SK-N-SH (cell line): Measurements from ENCODE around the gene SLAMF7. TPM values are rescaled to one million over a fixed set of nuclear protein-coding genes. Genes with fewer than 3 reads are reported as not detected.

Experiments used
- CTCF ChIA-PET: fragments of 300-600, 350-600 bp; formaldehyde crosslinking; extraction: SDS; loops from one replicate; lab custom pipeline; 2021; lab: Yijun Ruan, JAX
- POLR2A ChIA-PET: fragments of 350-600 bp; sonication (Branson Sonifier 250); formaldehyde crosslinking; extraction: SDS; loops from one replicate; lab custom pipeline; 2020; ENCODE audit warnings: antibody characterized with exemption, inconsistent platforms; lab: Yijun Ruan, JAX
- DNase-seq: peaks from one replicate; pipeline ENCODE4 v3.0.0; 2012
- H2AFZ ChIP-seq: fragments of 200-600 bp; sonication (generic); 2 replicates; pipeline ENCODE4 v1.8.1; 2016; ENCODE audit warnings: antibody characterized with exemption, mild to moderate bottlenecking, low read depth
- H3F3A ChIP-seq: fragments of 200-600 bp; sonication (generic); replicated peaks from 2 replicates; pipeline ENCODE3; 2016; ENCODE audit warnings: antibody characterized with exemption, mild to moderate bottlenecking; ENCODE audit not compliant: insufficient read depth
- H3K27ac ChIP-seq, 2 experiments: fragments of 200-500 bp in 1 of 2; fragments of 200-600 bp in 1 of 2; sonication (Bioruptor generic) in 1 of 2; sonication (generic), shearing (Covaris generic) in 1 of 2; 2 replicates each; pipeline versions ENCODE4 v1.5.1 to v1.6.1; 2014 to 2016; ENCODE audit warnings: low read depth in 2 of 2, inconsistent platforms in 1 of 2, low read length in 1 of 2, mild to moderate bottlenecking in 1 of 2, mixed read lengths in 1 of 2
- H3K27me3 ChIP-seq: fragments of 200-600 bp; sonication (generic), shearing (Covaris generic); 2 replicates; pipeline ENCODE4 v1.6.1; 2016; ENCODE audit warnings: mixed run types; ENCODE audit not compliant: insufficient read depth
- H3K36me3 ChIP-seq, 2 experiments: fragments of 200-500 bp in 1 of 2; fragments of 200-600 bp in 1 of 2; sonication (Bioruptor generic) in 1 of 2; sonication (generic) in 1 of 2; replicated peaks in 1 of 2; 2 replicates each; pipeline versions ENCODE3 to v1.5.1; 2014 to 2016; ENCODE audit warnings: low read length in 1 of 2, mild to moderate bottlenecking in 1 of 2; ENCODE audit not compliant: insufficient read depth in 2 of 2, control insufficient read depth in 1 of 2
- H3K4me1 ChIP-seq, 2 experiments: fragments of 200-500 bp in 1 of 2; fragments of 200-600 bp in 1 of 2; sonication (Bioruptor generic) in 1 of 2; sonication (generic), shearing (Covaris generic) in 1 of 2; 2 replicates each; pipeline versions ENCODE4 v1.5.1 to v1.6.1; 2014 to 2016; ENCODE audit warnings: low read depth in 1 of 2, low read length in 1 of 2, mixed run types in 1 of 2; ENCODE audit not compliant: insufficient read depth in 2 of 2, control insufficient read depth in 1 of 2
- H3K4me2 ChIP-seq: fragments of 200-600 bp; sonication (generic), shearing (Covaris generic); 2 replicates; pipeline ENCODE4 v1.6.1; 2017; ENCODE audit warnings: mixed run types
- H3K4me3 ChIP-seq, 2 experiments: fragments of 200-500 bp in 1 of 2; fragments of 200-600 bp in 1 of 2; sonication (Bioruptor generic) in 1 of 2; sonication (generic), shearing (Covaris generic) in 1 of 2; 2 replicates each; pipeline versions ENCODE4 v1.5.1 to v1.8.1; 2014 to 2016; ENCODE audit warnings: low read depth in 2 of 2, inconsistent platforms in 1 of 2, low read length in 1 of 2, mild to moderate bottlenecking in 1 of 2, mixed read lengths in 1 of 2, moderate library complexity in 1 of 2
- H3K79me2 ChIP-seq: fragments of 200-600 bp; sonication (generic); 2 replicates; pipeline ENCODE4 v1.8.1; 2017; ENCODE audit warnings: mild to moderate bottlenecking; ENCODE audit not compliant: insufficient read depth
- H3K9ac ChIP-seq: fragments of 200-600 bp; sonication (generic); 2 replicates; pipeline ENCODE4 v1.6.1; 2017; ENCODE audit warnings: mixed run types
- H3K9me2 ChIP-seq: fragments of 200-600 bp; sonication (generic); 2 replicates; pipeline ENCODE4 v1.6.1; 2017; ENCODE audit warnings: mixed run types
- H3K9me3 ChIP-seq: fragments of 200-600 bp; sonication (generic); 2 replicates; pipeline ENCODE4 v1.6.1; 2017; ENCODE audit warnings: mixed run types, mild to moderate bottlenecking, moderate library complexity
- H4K20me1 ChIP-seq: fragments of 200-600 bp; sonication (generic); 2 replicates; pipeline ENCODE4 v1.6.1; 2017; ENCODE audit warnings: mild to moderate bottlenecking, mixed run types; ENCODE audit not compliant: insufficient read depth
- CHD2 ChIP-seq: fragments of 150-350 bp; IDR thresholded peaks from 2 replicates; pipeline ENCODE4 v1.6.1; 2018; ENCODE audit warnings: low read length; ENCODE audit not compliant: partially characterized antibody
- EP300 ChIP-seq, 2 experiments: IDR thresholded peaks; 2 replicates each; pipeline versions ENCODE4 v1.4.0 to v1.6.1; 2012; ENCODE audit warnings: borderline replicate concordance in 1 of 2, low read depth in 1 of 2, low read length in 1 of 2
- EZH2phosphoT487 ChIP-seq: fragments of 200-600 bp; sonication (generic); IDR thresholded peaks from 2 replicates; pipeline ENCODE4 v1.6.1; 2017; ENCODE audit warnings: low read depth, mixed run types, mild to moderate bottlenecking, antibody characterized with exemption, moderate library complexity, borderline replicate concordance
- FOXM1 ChIP-seq: IDR thresholded peaks from 2 replicates; pipeline ENCODE4 v1.4.0; 2012; ENCODE audit warnings: low read depth, mild to moderate bottlenecking
- GABPA ChIP-seq: IDR thresholded peaks from 2 replicates; pipeline ENCODE4 v1.4.0; 2012; ENCODE audit warnings: low read depth, mild to moderate bottlenecking
- GATA2 ChIP-seq: sonication (generic); formaldehyde crosslinking; IDR thresholded peaks from 2 replicates; pipeline ENCODE4 v1.5.0; 2020; ENCODE audit warnings: mild to moderate bottlenecking, missing genetic modification reagents
- JUND ChIP-seq: IDR thresholded peaks from 2 replicates; pipeline ENCODE4 v1.4.0; 2012
- MXI1 ChIP-seq: IDR thresholded peaks from 2 replicates; pipeline ENCODE4 v1.6.1; 2012; ENCODE audit warnings: mild to moderate bottlenecking, low read depth, low read length, improper control_type of control experiment
- NFIC ChIP-seq: IDR thresholded peaks from 2 replicates; pipeline ENCODE4 v1.4.0; 2012; ENCODE audit warnings: borderline replicate concordance
- RCOR1 ChIP-seq: fragments of 150-350 bp; IDR thresholded peaks from 2 replicates; pipeline ENCODE4 v1.6.1; 2017; ENCODE audit warnings: antibody characterized with exemption, low read length
- REST ChIP-seq: IDR thresholded peaks from 2 replicates; pipeline ENCODE4 v1.6.1; 2012; ENCODE audit warnings: mild to moderate bottlenecking, low read depth, low read length, moderate library complexity
- RFX5 ChIP-seq: IDR thresholded peaks from 2 replicates; pipeline ENCODE4 v1.6.1; 2012; ENCODE audit warnings: mild to moderate bottlenecking, improper control_type of control experiment, low read length
- RXRA ChIP-seq: IDR thresholded peaks from 2 replicates; pipeline ENCODE4 v1.4.0; 2012; ENCODE audit warnings: low read depth, mild to moderate bottlenecking, borderline replicate concordance
- TAF1 ChIP-seq: IDR thresholded peaks from 2 replicates; pipeline ENCODE4 v1.6.1; 2012; ENCODE audit warnings: low read depth, mild to moderate bottlenecking, low read length, moderate library complexity, borderline replicate concordance
- TCF12 ChIP-seq: IDR thresholded peaks from 2 replicates; pipeline ENCODE4 v1.4.0; 2012
- YY1 ChIP-seq: IDR thresholded peaks from 2 replicates; pipeline ENCODE4 v1.4.0; 2012; ENCODE audit warnings: low read depth, mild to moderate bottlenecking
- WGBS: methylation state at CpG from one replicate; pipeline ENCODE4 v1.1.6; 2017; ENCODE audit warnings: low lambda C conversion rate; 5-methylcytosine and 5-hydroxymethylcytosine counted together
- polyA plus RNA-seq, 3 experiments: library from polyadenylated mRNA; depleted of rRNA; stranded (reverse); fragments of >200 nt; gene quantifications; 2 replicates each; pipeline ENCODE4 v1.2.3, GENCODE V29; 2012
- TF ChIP-seq, protein P1 (sequence below): fragments of 150-350 bp; IDR thresholded peaks from 2 replicates; pipeline ENCODE4 v1.6.1; 2016; ENCODE audit warnings: mild to moderate bottlenecking, low read depth, low read length
- TF ChIP-seq, protein P2 (sequence below): IDR thresholded peaks from 2 replicates; pipeline ENCODE4; 2012
- TF ChIP-seq, protein P3 (sequence below): IDR thresholded peaks from 2 replicates; pipeline ENCODE4 v1.4.0; 2012; ENCODE audit warnings: low read depth
- TF ChIP-seq, protein P4 (sequence below): fragments of 150-350 bp; IDR thresholded peaks from 2 replicates; pipeline ENCODE4 v1.6.1; 2017; ENCODE audit warnings: antibody characterized with exemption, low read length, low read depth, borderline replicate concordance
- TF ChIP-seq, protein P5 (sequence below): fragments of 200-600 bp; sonication (generic); IDR thresholded peaks from 2 replicates; pipeline ENCODE4 v1.6.1; 2017; ENCODE audit warnings: antibody characterized with exemption, mild to moderate bottlenecking, moderate library complexity

Gene SLAMF7
- polyA plus RNA-seq, 1 of the 3 experiments (the other 2 are of a cell fraction), result not detected

DNA sequence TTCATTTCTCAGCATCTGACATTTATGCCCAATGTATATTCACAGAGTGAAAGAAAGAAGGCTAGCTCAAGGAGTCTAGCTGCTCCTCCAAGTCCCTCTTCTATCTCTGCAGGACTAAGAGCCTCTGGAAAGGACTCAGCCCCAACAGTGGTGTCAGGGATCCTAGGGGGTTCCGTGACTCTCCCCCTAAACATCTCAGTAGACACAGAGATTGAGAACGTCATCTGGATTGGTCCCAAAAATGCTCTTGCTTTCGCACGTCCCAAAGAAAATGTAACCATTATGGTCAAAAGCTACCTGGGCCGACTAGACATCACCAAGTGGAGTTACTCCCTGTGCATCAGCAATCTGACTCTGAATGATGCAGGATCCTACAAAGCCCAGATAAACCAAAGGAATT, 60.6 kb downstream of the SLAMF7 start:
- no peak overlapping the region for H3K4me3 ChIP-seq
- ChIA-PET CTCF (no interaction called here), POLR2A (no interaction called here)
- H3K27me3 ChIP-seq, result no peaks in the 10 kb centered on the region; the same call in 1 of the 2 replicates
- no peak for DNase-seq
- H3K4me2 ChIP-seq, result no peak overlapping the region
- H2AFZ ChIP-seq, result no peak overlapping the region
- H3K79me2 ChIP-seq, result no peaks in the 10 kb centered on the region
- TF ChIP-seq MXI1, result no peak
- no peak for TF ChIP-seq YY1
- no peak for TF ChIP-seq NFIC
- TF ChIP-seq RXRA, result no peak
- no peak for TF ChIP-seq RCOR1
- no peak for TF ChIP-seq TCF12
- no peak for TF ChIP-seq REST
- no peak for TF ChIP-seq FOXM1
- TF ChIP-seq GABPA, result no peak
- TF ChIP-seq EZH2phosphoT487, result no peak
- no peak for TF ChIP-seq EP300 (IDR thresholded peaks at IDR 0.05; ENCODE audit: borderline replicate concordance in 1 of 2, low read depth in 1 of 2, low read length in 1 of 2)
- TF ChIP-seq, protein P1, sequence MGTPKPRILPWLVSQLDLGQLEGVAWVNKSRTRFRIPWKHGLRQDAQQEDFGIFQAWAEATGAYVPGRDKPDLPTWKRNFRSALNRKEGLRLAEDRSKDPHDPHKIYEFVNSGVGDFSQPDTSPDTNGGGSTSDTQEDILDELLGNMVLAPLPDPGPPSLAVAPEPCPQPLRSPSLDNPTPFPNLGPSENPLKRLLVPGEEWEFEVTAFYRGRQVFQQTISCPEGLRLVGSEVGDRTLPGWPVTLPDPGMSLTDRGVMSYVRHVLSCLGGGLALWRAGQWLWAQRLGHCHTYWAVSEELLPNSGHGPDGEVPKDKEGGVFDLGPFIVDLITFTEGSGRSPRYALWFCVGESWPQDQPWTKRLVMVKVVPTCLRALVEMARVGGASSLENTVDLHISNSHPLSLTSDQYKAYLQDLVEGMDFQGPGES, result no peak
- TF ChIP-seq RFX5, result no peak
- no peak overlapping the region for H3K9ac ChIP-seq
- no peaks in the 10 kb centered on the region; the same call in 1 of the 2 replicates for H3K9me2 ChIP-seq
- 9% methylated on average over 5 of the region's 5 CpGs for WGBS
- H3K9me3 ChIP-seq, result no peaks in the 10 kb centered on the region
- H3F3A ChIP-seq, result no peaks in the 10 kb centered on the region
- H3K27ac ChIP-seq, result no peak overlapping the region
- H4K20me1 ChIP-seq, result no peaks in the 10 kb centered on the region
- no peaks in the 10 kb centered on the region for H3K36me3 ChIP-seq
- no peaks in the 10 kb centered on the region for H3K4me1 ChIP-seq

DNA sequence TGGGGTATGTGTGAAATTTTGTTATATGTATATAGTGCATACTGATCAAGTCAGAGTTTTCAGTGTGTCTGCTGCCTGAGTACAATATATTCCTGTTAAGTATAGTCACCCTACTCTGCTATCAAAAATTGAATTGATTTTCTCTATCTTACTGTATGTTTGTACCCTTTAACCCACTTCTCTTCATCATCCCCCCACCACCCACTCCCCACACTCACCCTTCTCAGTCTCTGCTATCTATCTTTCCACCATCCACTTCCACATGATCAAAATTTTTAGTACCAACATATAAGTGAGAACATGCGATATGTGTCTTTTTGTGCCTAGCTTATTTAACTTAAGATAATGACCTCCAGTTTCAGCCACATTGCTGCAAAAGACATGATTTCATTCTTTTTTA, 61.1 kb downstream of the SLAMF7 start:
- no peak overlapping the region for H3K27ac ChIP-seq
- ChIA-PET POLR2A (no interaction called here), CTCF (no interaction called here)
- no peak overlapping the region for H3K9ac ChIP-seq
- 43% methylated on average over 1 of the region's 1 CpG for WGBS
- no peaks in the 10 kb centered on the region for H3K4me1 ChIP-seq
- DNase-seq, result no peak
- no peak overlapping the region for H3K4me3 ChIP-seq
- H4K20me1 ChIP-seq, result no peaks in the 10 kb centered on the region
- no peaks in the 10 kb centered on the region; the same call in 1 of the 2 replicates for H3K27me3 ChIP-seq
- no peak overlapping the region for H2AFZ ChIP-seq
- no peak overlapping the region for H3K4me2 ChIP-seq
- no peaks in the 10 kb centered on the region for H3F3A ChIP-seq
- H3K36me3 ChIP-seq, result no peaks in the 10 kb centered on the region
- H3K9me2 ChIP-seq, result no peaks in the 10 kb centered on the region; the same call in 1 of the 2 replicates
- H3K79me2 ChIP-seq, result no peaks in the 10 kb centered on the region
- no peaks in the 10 kb centered on the region for H3K9me3 ChIP-seq
- no peak for TF ChIP-seq JUND
- no peak for TF ChIP-seq GATA2
- TF ChIP-seq RCOR1, result no peak
- TF ChIP-seq, protein P2, sequence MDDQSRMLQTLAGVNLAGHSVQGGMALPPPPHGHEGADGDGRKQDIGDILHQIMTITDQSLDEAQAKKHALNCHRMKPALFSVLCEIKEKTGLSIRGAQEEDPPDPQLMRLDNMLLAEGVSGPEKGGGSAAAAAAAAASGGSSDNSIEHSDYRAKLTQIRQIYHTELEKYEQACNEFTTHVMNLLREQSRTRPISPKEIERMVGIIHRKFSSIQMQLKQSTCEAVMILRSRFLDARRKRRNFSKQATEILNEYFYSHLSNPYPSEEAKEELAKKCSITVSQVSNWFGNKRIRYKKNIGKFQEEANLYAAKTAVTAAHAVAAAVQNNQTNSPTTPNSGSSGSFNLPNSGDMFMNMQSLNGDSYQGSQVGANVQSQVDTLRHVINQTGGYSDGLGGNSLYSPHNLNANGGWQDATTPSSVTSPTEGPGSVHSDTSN, result no peak
- TF ChIP-seq CHD2, result no peak
- TF ChIP-seq, protein P3, sequence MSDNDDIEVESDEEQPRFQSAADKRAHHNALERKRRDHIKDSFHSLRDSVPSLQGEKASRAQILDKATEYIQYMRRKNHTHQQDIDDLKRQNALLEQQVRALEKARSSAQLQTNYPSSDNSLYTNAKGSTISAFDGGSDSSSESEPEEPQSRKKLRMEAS, result no peak
- TF ChIP-seq, protein P4, sequence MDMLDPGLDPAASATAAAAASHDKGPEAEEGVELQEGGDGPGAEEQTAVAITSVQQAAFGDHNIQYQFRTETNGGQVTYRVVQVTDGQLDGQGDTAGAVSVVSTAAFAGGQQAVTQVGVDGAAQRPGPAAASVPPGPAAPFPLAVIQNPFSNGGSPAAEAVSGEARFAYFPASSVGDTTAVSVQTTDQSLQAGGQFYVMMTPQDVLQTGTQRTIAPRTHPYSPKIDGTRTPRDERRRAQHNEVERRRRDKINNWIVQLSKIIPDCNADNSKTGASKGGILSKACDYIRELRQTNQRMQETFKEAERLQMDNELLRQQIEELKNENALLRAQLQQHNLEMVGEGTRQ, result no peak
- TF ChIP-seq, protein P5, sequence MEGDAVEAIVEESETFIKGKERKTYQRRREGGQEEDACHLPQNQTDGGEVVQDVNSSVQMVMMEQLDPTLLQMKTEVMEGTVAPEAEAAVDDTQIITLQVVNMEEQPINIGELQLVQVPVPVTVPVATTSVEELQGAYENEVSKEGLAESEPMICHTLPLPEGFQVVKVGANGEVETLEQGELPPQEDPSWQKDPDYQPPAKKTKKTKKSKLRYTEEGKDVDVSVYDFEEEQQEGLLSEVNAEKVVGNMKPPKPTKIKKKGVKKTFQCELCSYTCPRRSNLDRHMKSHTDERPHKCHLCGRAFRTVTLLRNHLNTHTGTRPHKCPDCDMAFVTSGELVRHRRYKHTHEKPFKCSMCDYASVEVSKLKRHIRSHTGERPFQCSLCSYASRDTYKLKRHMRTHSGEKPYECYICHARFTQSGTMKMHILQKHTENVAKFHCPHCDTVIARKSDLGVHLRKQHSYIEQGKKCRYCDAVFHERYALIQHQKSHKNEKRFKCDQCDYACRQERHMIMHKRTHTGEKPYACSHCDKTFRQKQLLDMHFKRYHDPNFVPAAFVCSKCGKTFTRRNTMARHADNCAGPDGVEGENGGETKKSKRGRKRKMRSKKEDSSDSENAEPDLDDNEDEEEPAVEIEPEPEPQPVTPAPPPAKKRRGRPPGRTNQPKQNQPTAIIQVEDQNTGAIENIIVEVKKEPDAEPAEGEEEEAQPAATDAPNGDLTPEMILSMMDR, result no peak
- no peak for TF ChIP-seq TCF12
- TF ChIP-seq TAF1, result no peak
- TF ChIP-seq RFX5, result no peak
